Motor neuron (in vitro differentiated cells): ENCODE measurements around the gene ERGIC2. TPM values are rescaled to one million over a fixed set of nuclear protein-coding genes. Genes with fewer than 3 reads are reported as not detected.

Source experiments
- ATAC-seq, 8 experiments: fragments of 200-7000 bp; cut with Tn5 transposase; replicated peaks in 6 of 8; 2 replicates each; pipeline ENCODE4 v1.8.0; 2021; ENCODE audit warnings: mild to moderate bottlenecking in 8 of 8, moderate library complexity in 8 of 8
- H3K27ac ChIP-seq, 2 donors: fragments of 250-450 bp; sonication (Bioruptor Pico); 2 replicates each; pipeline ENCODE4 v1.9.0; 2021; ENCODE audit warnings: antibody characterized with exemption in 2 of 2, mild to moderate bottlenecking in 2 of 2, moderate library complexity in 1 of 2
- H3K4me1 ChIP-seq, 2 donors: fragments of 250-450 bp; sonication (Bioruptor Pico); replicated peaks in 1 of 2; 2 replicates each; pipeline ENCODE4 v1.6.1; 2021; ENCODE audit warnings: antibody characterized with exemption in 2 of 2, mild to moderate bottlenecking in 2 of 2, moderate library complexity in 1 of 2
- H3K4me3 ChIP-seq, 5 donors: fragments of 250-450 bp; sonication (Bioruptor Pico); 2 replicates each; pipeline ENCODE4 v1.9.0; 2021; ENCODE audit warnings: antibody characterized with exemption in 5 of 5, mild to moderate bottlenecking in 5 of 5, moderate library complexity in 4 of 5
- WGBS, 10 experiments: fragments of 450-650 bp; shearing (Covaris generic); methylation state at CpG; one replicate each; pipeline ENCODE4 v1.0.0; 2022; 5-methylcytosine and 5-hydroxymethylcytosine counted together
- in situ Hi-C, 9 experiments: fragments of 400-800 bp; cut with MboI; loops; one replicate each; pipeline ENCODE4 v1.15.0; 2021; ENCODE audit warnings: low sequenced_read_pairs in 9 of 9, low pct_unique_long_range_greater_than_20kb in 2 of 9; ENCODE audit not compliant: unreplicated experiment in 9 of 9
- total RNA-seq, 8 experiments: library from RNA; unstranded; fragments of 300-600 nt; gene quantifications; 2 replicates each; pipeline versions ENCODE4 v1.2.3 to v1.2.4, GENCODE V29; 2022

The ERGIC2 gene, protein sequence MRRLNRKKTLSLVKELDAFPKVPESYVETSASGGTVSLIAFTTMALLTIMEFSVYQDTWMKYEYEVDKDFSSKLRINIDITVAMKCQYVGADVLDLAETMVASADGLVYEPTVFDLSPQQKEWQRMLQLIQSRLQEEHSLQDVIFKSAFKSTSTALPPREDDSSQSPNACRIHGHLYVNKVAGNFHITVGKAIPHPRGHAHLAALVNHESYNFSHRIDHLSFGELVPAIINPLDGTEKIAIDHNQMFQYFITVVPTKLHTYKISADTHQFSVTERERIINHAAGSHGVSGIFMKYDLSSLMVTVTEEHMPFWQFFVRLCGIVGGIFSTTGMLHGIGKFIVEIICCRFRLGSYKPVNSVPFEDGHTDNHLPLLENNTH
- 10 to 100 TPM; 32.3 to 70.1 (median 49.7) TPM for total RNA-seq

GRCh38 chr12:29380536-29381523, at the start of gene ERGIC2:
TSS of gene ERGIC2 (minus strand) at chr12:29381172. CDS start at chr12:29371633, 9,539 bp downstream.
- H3K4me1 ChIP-seq = peaks cover 4 to 13% of the 10 kb centered on the region in 2 donors
- in situ Hi-C loops = no loop called here
- peak; percentile 96 to 99 (median 96) for ATAC-seq
- WGBS, 10 experiments = 0 to 4% (median 1%) methylated on average over 6 to 37 of the region's 55 CpGs; no CpG with 5 or more reads in 1 of the 10 experiments
- H3K27ac ChIP-seq = peak within 1 kb of the TSS; percentile 84 to 96
- peak within 1 kb of the TSS; percentile 62 to 92 (median 80) for H3K4me3 ChIP-seq

- in situ Hi-C loops = no loop called here
- Histone ChIP-seq H3K4me1 (no peaks in the 10 kb centered on the region), H3K27ac (no peak overlapping the region), H3K4me3 (no peak overlapping the region)
- WGBS, 10 experiments = 0 to 100% (median 79%) methylated on average over 1 to 2 of the region's 2 CpGs; no CpG with 5 or more reads in 3 of the 10 experiments
- ATAC-seq = no peak
These were observed 49.7 kb upstream of the ERGIC2 start for GRCh38 chr12:29430716-29431044.

DNA sequence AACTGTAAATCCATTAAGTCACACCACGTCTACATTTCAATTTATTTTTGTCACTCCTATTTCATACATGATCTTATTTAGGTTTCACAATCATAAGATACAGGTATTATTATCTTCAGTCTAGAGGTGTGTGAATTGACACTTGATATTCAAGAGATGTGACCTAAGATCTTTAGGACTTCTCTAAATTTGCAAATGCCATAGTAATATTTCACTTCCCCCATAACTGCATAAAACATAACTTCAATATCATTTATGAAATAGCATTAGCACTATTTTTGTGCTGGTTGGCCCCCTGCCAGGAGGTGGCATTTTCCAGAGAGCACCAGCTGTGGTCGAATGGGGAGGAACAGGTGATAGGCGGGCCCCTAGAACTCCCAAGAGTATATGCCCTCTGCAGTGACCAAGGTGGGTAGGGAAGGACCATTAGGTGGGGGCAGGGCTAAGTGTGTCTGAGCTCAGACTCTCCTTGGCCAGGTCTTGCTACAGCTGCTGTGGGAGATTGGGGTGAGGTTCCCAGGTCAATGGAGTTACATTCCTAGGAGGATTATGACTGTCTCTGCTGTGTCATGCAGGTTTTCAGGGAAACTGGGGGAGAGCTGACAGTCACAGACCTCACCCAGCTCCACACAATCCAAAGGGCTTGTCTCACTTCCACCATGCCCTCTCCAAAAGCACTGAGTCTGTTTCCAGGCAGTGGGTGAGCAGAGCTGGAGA, 49.2 kb upstream of the ERGIC2 start:
- in situ Hi-C loops = no loop called here
- Histone ChIP-seq H3K4me3 (no peak overlapping the region), H3K4me1 (no peaks in the 10 kb centered on the region), H3K27ac (no peak overlapping the region)
- 17 to 100% (median 60%) methylated on average over 1 to 3 of the region's 3 CpGs; no CpG with 5 or more reads in 3 of the 10 experiments for whole genome bisulfite sequencing, 10 experiments
- ATAC-seq = no peak

- Histone ChIP-seq H3K4me3 (no peak overlapping the region), H3K4me1 (no peaks in the 10 kb centered on the region), H3K27ac (no peak overlapping the region)
- peak in 2 of 8 experiments; percentile 75 to 85 for ATAC-seq
- in situ Hi-C loops = no loop called here
These were observed 47.7 kb upstream of the ERGIC2 start for GRCh38 chr12:29428633-29429032.

DNA sequence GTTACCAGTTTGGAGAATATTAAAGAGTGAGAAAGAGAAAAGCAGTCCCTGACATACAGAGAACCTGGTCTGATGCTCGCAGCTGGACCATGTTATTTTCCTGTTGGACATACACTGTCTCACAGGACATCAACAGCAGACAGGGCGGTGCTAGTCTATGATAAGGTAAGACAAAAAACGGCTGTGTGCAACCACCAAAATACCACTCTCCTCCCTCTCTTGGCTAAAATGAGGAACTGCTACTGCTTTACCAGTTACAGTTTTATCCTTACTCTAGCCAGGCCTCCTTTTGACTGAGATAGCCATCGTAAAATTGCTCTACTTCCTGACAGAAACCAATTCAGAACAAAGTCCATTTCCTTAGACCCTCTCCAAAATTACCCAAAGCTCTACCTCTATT, 47.0 kb upstream of the ERGIC2 start:
- H3K4me1 ChIP-seq = no peaks in the 10 kb centered on the region
- WGBS, 10 experiments = 54 to 92% (median 68%) methylated on average over 2 to 4 of the region's 4 CpGs
- no peak for ATAC-seq
- no peak overlapping the region for H3K4me3 ChIP-seq
- in situ Hi-C loops = no loop called here
- no peak overlapping the region for H3K27ac ChIP-seq

DNA sequence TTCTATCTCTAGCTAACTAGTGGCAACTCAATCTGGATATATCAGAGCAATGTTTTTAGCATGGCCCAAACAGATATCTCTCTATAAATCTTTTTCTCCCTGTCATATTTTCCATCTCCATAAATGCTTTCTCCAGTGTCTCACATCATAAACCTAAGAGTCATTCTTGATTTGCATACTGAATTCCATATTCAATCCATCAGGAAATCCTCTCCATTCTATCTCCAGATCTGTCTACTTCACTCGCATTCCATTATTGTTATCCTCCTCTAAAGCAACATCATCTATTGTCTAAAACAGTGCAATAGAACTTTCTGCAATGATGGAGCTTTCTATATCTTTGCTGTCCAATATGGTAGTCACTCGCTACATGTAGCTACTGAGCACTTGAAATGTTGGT, 45.5 kb upstream of the ERGIC2 start:
- no peak overlapping the region for H3K4me3 ChIP-seq
- in situ Hi-C loops = no loop called here
- peak in 3 of 8 experiments; percentile 64 to 91 (median 73) for ATAC-seq

DNA sequence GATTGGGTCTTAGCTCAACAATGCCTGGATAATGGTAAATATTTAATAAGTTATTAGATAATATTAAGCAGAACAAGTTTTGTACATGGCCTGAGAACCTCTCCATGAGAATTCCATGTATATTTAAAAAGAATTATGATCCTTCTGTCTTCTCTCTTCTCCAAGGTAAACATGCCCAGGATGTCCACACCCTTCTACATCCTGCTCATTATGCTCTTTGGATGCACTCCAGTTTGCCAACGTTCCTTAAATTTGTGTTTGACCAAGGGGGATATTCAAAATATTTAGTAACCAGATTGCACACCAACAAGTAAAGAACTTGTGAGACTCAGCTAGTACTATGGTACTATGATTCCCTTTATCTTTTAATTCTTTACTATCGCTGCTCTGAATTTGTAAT, 44.8 kb upstream of the ERGIC2 start:
- Histone ChIP-seq H3K4me1 (no peaks in the 10 kb centered on the region), H3K4me3 (no peak overlapping the region), H3K27ac (no peak overlapping the region)
- ATAC-seq = peak in 1 of 8 experiments; percentile 60
- 0 to 100% (median 78%) methylated on average over 1 to 2 of the region's 2 CpGs; no CpG with 5 or more reads in 2 of the 10 experiments for WGBS, 10 experiments
- in situ Hi-C loops = no loop called here

More for the DNA sequence above, 45.5 kb upstream of the ERGIC2 start:
- Histone ChIP-seq H3K27ac (no peak overlapping the region), H3K4me1 (no peaks in the 10 kb centered on the region)
- 25 to 100% (median 83%) methylated on average over 1 to 2 of the region's 2 CpGs; no CpG with 5 or more reads in 1 of the 10 experiments for WGBS, 10 experiments

- H3K4me1 ChIP-seq = no peaks in the 10 kb centered on the region
- H3K27ac ChIP-seq = no peak overlapping the region
- in situ Hi-C loops = no loop called here
- no peak overlapping the region for H3K4me3 ChIP-seq
- no peak for ATAC-seq
These were observed 35.8 kb upstream of the ERGIC2 start for GRCh38 chr12:29416748-29417147.

DNA sequence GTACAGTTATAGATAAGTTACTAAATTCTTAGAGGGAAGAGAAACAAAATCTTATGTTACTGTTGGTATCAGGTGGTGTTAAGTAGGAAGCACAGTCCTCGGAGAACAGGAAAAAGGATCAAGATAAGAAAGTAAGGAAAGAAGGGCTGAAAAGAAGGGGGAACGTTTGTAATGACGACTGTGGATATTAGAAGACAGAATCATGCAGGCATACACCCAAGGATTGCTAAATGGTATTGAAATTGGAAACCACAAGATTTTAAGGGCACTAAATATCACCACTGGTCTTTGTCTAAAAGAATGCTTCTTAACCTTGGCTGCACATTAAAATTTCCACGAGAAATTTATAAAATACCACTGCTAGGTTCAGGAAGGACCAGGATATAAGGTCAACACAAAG, 34.1 kb upstream of the ERGIC2 start:
- Histone ChIP-seq H3K27ac (no peak overlapping the region), H3K4me1 (no peaks in the 10 kb centered on the region), H3K4me3 (no peak overlapping the region)
- 9 to 89% (median 64%) methylated on average over 1 to 4 of the region's 4 CpGs for WGBS, 10 experiments
- ATAC-seq = no peak
- in situ Hi-C loops = no loop called here

GRCh38 chr12:29414368-29414767, 33.4 kb upstream of the ERGIC2 start:
- no peak for ATAC-seq
- in situ Hi-C loops = no loop called here
- no peaks in the 10 kb centered on the region for H3K4me1 ChIP-seq
- H3K27ac ChIP-seq = no peak overlapping the region
- no peak overlapping the region for H3K4me3 ChIP-seq

- no peak for ATAC-seq
- 0 to 84% (median 39%) methylated on average over 1 to 4 of the region's 4 CpGs for WGBS, 10 experiments
- H3K4me1 ChIP-seq = no peaks in the 10 kb centered on the region
- H3K4me3 ChIP-seq = no peak overlapping the region
- H3K27ac ChIP-seq = no peak overlapping the region
- in situ Hi-C loops = no loop called here
These were observed 24.6 kb upstream of the ERGIC2 start for GRCh38 chr12:29405561-29405960.

DNA sequence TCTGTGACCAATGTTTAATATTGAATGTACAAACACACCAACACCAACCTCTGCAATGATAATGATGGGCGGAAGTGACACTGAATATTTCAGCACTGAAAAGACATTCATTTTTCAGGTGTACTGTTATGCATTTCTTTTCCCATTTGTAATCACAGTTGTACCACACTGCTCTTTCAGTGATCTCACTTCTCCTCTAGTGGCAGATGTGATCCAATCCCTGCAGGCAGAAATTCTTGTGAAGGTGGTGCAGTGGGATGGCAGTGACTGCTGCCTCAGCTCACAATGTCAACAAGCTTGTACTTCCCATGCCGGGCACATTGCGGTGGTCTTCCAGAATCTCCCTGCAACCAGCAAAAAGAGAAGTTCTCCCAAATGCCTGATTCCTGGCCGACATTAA, 23.0 kb upstream of the ERGIC2 start:
- in situ Hi-C loops = no loop called here
- no peaks in the 10 kb centered on the region for H3K4me1 ChIP-seq
- WGBS, 10 experiments = 8 to 100% (median 47%) methylated on average over 1 to 4 of the region's 4 CpGs; no CpG with 5 or more reads in 2 of the 10 experiments
- no peak overlapping the region for H3K4me3 ChIP-seq
- peak in 2 of 8 experiments; percentile 42 to 73 for ATAC-seq
- no peak overlapping the region for H3K27ac ChIP-seq

DNA sequence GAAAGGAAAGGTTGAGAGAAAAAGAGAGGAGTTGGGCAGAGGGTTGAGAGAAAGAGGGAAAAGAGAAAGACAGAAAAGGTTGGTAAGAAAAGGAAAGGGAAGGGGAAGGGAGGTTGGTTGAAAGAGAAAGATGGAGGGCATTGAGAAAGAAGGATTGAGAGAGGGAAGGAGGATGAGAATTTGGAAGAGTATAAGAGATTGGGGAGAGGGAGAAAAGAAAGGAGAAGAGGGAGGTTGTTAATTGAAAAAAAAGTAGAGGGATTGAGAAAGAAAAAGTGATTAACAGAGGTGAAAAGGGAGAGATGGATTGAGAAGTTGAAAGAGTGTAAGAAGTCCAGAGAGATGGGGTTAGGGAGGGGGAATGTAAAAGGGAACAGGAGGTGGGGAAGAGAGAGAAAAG, 21.5 kb upstream of the ERGIC2 start:
- in situ Hi-C loops = no loop called here
- ATAC-seq = no peak
- Histone ChIP-seq H3K4me1 (no peaks in the 10 kb centered on the region), H3K4me3 (no peak overlapping the region), H3K27ac (no peak overlapping the region)
